ENCODE measurements around the gene WDR36. TPM values are rescaled to one million over a fixed set of nuclear protein-coding genes. Genes with fewer than 3 reads are reported as not detected.

WDR36 gene
- total RNA-seq, 4 donors from 2014 or later, result 17.1 to 53.8 (median 34.3) TPM

DNA sequence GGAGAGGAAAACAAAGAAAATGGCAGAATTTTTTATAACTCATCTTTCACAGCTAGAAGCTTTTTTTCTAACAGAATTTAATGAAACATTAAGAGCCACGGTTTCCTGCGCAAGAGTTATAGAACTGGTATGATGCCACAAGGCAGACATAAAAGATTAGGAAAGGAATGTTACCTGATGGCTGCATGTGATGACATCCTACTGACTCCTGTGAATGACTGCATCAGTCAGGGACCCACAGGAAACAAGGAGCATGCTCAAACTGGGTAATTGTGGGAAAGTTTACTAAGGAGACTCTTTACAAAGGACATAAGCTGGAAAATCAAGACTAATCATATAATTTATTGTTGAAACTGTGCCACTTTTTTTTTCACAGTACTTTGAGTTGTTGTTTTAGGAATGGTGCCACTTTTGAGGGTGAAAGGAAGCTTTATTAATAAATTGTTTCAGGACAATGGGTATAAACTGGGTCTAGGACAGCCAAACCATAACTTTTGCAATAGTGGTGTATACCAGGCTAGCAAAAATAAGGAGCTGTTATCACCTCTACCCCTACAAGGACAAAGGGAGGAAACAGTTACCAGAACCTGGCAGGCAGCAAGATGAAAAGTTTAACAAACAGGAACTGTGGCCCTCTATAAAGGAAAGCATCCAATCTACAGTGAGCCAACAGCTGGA lies 25.7 kb upstream of the WDR36 start:
- no peak for TF ChIP-seq CTCF (IDR thresholded peaks at IDR 0.05; ENCODE audit: low read depth)

DNA sequence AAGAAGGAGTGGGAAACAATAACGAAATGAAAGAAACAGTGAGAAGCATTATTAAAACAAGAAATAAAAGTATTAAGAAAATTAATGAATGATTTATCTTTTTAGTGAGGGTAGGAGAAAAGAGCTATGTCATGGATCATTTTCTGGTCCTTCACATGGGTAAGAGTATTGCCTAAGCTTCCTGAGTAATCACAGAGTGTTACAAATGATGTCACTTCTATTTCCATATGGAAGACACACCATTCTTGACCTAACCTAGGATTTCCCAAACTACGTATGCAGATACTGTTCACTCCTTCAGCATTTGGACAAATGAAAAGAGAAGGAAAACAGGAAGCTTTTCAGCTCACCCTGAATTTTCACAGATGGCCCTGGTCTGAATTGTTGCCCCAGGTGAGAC lies 23.9 kb upstream of the WDR36 start:
- no peak for TF ChIP-seq CTCF (IDR thresholded peaks at IDR 0.05; ENCODE audit: low read depth)

- TF ChIP-seq CTCF (IDR thresholded peaks at IDR 0.05; ENCODE audit: low read depth), result no peak
Observed at GRCh38 chr5:111069839-111070238, 22.3 kb upstream of the WDR36 start.

DNA sequence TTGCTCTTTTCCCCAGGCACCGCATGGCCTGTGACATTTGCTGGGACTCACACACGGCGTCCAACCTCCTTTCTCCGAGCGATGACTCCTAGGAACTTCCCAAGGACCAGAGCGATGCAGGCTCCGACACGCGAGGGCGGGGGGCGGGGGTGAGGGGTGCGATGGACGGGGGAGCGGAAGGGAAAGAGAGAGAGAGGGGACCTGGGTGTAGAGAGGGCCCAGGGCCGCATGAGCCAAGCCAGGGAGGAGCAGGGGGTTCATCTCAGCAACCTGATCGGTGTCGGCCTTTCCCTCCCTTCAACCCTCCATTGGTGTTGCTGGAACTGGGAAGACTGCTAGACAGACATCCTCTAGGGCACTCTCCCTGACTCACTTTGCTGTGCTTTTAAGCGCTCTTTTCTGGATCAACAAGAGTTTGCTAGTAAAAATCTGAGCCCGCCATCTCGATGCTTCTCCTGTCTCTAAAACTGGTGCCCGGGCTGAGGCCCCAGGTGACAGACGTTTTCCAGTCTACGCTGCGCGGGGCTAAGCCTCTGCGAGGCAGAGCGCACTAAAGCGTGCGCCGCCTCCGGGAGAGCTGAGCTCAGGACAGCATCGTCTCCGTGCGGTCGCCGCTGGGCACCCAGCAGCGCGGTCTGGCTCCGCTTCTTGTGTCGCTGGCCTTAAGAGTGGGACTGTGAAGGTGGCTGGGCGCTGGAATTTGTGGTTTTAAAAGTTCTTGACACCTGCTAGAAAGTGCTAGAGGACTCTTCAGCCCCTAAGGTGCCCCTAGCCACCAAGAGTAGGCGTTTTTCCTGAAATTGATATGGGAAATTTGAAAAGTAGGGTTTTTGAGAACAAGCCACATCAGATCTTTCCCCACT lies 21.6 kb upstream of the WDR36 start:
- no peak for TF ChIP-seq CTCF (IDR thresholded peaks at IDR 0.05; ENCODE audit: low read depth)

DNA sequence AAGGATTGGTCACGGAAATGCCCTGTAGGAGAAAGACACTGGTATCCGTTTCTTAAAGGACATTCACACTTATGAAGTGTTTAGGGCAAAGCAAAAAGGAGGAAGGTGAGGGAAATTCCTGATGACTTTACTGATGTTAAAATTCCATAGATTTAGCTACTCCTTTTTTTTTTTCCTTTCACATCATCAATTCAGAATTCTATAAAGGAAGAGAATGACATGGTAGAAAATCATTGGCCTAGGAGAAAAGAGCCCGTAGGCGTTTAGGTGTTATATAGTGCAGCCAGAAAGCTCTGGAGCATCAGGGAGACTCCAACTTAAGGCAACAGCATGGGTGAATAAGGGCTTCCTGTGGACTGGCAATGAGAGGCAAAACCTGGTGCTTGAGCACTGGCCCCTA lies 20.7 kb upstream of the WDR36 start, which contains the start of gene TSLP:
Gene TSLP, plus strand, starts transcription at position 301 of the 400 bp plus-strand sequence. CDS start 178 bp downstream, outside the sequence.
- no peak for TF ChIP-seq CTCF (IDR thresholded peaks at IDR 0.05; ENCODE audit: low read depth)

- no peak for TF ChIP-seq CTCF (IDR thresholded peaks at IDR 0.05; ENCODE audit: low read depth)
Observed at GRCh38 chr5:111072949-111073682, 19.0 kb upstream of the WDR36 start.

DNA sequence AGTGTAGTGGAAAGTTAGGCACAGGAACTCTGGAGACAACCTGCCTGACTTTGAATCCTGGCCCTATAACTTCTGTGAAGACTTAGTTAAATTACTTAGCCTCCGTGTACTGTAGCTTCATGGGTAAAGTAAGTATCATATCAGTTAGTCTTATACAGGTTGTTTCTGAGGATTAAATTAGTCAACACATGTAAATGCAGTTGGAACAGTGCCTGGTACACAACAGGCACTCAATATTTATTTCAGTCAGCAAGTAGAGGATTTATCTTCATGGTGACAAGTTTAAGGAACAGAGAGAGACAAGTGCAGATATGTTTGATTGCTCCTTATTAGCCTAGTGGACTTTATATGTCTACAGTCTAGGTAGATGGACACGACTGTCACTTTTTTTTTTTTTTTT lies 17.9 kb upstream of the WDR36 start:
- TF ChIP-seq CTCF (IDR thresholded peaks at IDR 0.05; ENCODE audit: low read depth), result no peak
